GM12872 (cell line): ENCODE measurements around the gene LRRTM4.

Experiments
- TF ChIP-seq, protein P1 (sequence below): IDR thresholded peaks from 3 replicates; pipeline ENCODE4 v1.5.1; 2011; ENCODE audit warnings: low read depth, mild to moderate bottlenecking, low read length, moderate library complexity; ENCODE audit not compliant: insufficient read depth

LRRTM4 gene

DNA sequence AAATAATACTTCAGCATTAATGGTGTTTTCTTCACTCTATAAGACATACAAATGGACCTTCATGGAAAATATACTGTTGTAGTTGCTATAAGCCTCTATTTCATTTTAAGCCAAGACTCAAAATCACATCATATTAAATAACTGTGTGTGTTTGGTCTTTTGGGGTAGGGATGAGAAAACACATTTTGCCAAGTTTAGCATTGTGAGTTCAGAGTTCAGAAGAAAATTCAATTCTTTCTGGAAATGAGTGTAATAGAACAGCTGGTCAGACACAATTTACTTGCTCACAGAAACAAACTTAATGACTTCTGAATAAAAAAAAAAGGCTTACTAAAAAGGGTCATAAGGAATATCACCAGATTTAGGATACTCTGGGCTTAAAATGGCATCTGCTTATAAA is 149.5 kb downstream of the LRRTM4 start:
- TF ChIP-seq, protein P1, sequence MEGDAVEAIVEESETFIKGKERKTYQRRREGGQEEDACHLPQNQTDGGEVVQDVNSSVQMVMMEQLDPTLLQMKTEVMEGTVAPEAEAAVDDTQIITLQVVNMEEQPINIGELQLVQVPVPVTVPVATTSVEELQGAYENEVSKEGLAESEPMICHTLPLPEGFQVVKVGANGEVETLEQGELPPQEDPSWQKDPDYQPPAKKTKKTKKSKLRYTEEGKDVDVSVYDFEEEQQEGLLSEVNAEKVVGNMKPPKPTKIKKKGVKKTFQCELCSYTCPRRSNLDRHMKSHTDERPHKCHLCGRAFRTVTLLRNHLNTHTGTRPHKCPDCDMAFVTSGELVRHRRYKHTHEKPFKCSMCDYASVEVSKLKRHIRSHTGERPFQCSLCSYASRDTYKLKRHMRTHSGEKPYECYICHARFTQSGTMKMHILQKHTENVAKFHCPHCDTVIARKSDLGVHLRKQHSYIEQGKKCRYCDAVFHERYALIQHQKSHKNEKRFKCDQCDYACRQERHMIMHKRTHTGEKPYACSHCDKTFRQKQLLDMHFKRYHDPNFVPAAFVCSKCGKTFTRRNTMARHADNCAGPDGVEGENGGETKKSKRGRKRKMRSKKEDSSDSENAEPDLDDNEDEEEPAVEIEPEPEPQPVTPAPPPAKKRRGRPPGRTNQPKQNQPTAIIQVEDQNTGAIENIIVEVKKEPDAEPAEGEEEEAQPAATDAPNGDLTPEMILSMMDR = no peak

DNA sequence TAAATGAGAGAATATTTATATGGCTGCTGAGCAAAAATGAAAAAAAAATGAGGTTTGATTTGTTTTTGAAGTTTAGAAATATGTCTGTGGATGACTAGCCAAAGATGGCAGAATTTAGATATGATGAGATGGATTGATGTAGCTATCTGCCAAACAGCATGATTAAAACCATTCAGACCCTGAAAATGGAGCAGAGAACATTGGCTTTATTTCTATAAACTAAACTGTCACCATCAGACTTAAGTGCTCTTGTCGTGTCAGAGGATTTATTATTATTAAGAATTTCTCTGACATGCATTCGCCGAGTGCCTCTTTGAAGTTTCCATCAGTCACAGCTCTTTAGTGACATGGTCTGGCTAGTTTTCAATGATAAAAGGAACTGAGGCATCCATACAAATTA is 151.7 kb downstream of the LRRTM4 start:
- TF ChIP-seq, protein P1 = no peak

DNA sequence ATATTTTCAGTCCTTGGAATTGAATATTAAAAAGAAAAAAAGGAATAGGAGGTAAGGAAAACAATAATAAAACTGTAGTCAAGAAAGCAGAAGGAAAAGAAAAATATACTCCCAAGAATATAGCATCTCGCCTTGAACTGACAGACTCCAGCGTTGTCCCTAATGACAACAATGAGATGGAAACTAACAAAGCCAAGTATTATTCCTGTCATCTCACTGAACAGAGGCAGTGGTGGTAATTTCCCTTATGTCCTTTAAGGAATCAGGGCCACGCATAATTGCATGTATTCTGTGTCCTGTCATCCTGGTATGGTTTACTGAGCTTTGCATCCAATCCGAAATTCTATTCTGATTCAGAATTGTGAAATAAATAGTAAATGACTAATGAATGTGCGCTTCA is 158.9 kb downstream of the LRRTM4 start:
- TF ChIP-seq, protein P1 = no peak

DNA sequence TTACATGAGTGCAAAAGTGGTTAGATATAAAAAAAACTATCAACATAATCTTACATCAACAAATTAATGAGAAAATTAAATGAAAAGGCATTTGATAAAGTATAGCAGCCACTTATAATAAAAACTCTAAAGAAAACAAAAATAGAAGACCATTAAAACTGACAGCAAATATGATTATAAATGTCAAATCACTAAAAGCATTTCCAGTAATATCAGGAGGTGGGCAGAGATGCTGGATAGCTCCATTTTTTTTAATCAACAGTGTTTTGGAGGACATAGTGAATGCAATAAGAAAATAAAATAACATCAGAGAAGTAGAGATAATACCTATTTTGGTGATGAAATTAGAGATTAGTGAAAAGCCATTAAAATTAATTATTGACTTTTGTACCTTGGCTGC is 173.4 kb downstream of the LRRTM4 start:
- TF ChIP-seq, protein P1 = no peak

DNA sequence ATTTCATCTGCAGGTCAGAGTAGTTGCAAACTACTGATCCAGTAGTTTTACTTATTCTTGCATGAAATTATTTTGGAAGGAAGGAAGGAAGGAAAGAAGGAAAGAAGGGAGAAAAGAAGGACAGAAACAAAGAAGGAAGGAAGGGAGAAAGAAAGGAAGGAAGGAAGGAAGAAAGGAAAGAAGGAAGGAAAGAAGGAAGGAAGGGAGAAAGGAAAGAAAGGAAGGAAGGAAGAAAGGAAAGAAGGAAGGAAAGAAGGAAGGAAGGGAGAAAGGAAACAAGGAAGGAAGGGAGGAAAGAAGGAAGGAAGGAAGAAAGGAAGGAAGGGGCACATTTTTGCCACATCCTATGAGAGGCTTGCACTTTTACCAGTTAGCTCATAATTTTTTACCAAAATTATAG is 186.2 kb downstream of the LRRTM4 start:
- TF ChIP-seq, protein P1 = no peak

DNA sequence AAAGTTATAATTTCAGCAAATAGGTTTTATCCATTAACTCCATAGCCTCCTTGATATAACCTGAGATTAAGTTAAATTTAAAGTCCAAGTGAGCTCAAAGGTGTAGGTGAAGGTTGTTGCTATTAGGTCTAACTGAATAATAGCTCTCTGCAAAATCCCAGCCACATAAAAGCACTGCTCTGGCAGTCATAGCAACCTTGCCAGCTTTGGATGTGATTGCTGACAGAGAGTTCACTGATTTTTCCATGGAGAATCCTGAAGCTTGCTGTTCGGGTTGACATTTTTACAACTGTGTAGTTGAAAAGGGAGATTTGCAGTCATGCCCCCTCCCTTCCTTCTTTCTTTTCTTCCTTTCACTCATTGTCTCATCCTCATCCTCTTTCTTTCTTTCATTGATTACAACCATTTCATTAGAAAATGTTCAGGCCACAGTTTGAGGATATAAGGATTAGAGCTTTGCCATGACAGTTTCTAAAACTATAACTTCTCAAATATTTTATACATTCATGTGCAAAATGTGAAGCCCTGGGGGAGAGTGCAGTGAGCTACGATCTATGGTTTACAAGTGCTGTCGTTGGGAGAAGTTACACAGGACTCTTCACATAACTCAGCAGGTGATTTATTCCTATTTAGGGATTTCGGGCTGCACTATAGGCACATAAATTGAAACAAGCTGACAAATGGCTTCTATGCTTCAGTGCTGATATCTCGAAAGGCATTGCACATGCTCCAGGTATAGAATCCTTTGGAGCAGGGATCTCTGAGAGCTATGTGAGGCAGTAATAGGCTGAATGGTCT is 193.8 kb downstream of the LRRTM4 start:
- TF ChIP-seq, protein P1 = no peak

DNA sequence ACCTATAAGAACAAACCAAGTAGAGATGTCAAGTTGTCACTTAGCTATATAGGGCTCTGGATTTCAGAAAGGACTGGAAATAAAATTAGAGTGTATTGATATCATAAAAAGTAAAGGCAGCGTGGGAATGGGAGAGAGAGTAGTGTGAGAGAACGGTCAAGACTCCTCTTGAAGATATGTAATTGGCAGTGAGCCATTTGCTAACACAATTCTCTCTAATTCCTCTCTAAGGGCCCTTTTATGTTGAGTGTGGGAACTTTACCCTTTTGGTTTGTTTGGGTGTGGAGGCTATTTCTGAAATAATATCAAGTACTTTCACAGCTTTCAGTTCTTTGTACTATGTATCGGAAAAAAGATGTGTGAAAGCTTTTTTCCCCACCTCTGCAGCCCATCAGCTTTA is 196.8 kb downstream of the LRRTM4 start:
- TF ChIP-seq, protein P1 = no peak

DNA sequence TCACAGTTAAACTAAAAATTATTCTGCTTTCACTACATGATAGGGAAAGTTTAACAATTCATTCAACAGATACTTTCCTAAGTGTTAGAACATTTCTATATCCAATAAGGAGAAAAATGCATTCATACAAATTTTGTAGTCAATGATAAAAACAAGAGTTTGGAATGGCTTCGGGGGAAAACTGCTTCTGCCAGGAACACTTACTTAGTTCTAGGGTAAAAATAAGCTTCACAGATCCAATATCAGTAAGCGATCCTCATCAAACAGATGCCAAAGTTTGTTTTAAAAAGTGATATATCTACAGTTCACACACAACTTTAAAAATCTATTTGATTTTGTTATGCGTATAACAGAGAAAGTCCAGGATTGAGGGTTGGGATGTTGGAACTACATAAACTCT is 199.7 kb downstream of the LRRTM4 start:
- TF ChIP-seq, protein P1 = no peak
